ENCODE data around the gene FGGY.
"Not testable (repeated sequence)": the region's sequence is repeated elsewhere in the genome, so short reads cannot be mapped to it uniquely, and the experiment has no call there.

The FGGY gene

DNA sequence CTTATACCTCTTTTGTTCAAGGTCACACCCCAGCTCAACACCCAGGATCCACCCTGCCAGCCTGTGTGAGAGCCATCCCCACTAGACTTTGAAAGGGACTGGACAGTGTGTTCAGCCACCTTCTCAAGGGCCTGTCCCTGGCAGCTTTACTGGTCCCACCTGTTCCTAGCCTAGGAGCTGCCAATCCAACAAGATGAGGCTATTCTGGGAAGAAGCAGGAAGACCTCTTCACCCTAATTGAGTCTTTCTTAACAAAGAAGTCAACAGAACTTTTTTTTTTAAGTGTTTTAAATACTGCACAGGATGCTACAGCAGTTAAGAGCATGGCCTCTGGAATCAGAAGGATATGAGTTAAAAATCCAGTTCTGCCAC is 422.1 kb downstream of the FGGY start:
- no peak for DNase-seq

DNA sequence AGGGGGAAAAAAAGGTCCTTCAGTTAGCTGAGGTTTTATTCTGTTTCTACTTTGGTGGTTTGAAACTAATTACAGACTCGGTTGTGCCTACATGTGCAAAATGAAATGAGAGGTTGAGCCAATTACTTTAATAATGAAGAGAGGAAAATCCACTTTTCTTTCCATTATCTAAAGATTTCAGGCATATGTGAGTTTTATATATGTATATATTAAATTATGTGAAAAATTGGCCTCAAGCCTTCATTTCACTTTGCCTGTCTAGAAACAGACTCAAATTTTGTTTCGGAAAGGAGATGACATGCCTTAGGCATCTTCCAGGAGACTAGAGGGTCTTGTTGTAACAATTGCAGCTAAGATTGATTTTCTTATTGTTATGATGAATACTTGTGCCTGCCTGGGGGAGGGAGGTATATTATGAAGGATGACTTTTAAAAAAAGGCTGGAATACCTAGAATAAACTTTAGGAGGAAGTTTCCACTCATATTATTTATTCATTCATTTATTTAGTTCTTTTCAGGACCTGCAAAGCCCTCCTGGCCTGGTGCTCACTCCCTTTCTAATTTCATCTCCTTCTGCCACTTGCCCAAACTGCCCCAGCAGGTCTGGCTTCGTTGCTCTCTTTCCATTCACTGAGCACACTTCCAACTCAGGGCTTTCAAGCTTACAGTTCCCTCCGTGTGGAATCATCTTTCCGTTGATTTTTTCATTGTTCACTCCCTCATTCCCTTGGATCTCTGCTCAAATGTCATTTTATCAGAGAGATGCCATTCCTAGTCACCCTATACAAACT is 423.6 kb downstream of the FGGY start:
- DNase-seq: no peak

DNA sequence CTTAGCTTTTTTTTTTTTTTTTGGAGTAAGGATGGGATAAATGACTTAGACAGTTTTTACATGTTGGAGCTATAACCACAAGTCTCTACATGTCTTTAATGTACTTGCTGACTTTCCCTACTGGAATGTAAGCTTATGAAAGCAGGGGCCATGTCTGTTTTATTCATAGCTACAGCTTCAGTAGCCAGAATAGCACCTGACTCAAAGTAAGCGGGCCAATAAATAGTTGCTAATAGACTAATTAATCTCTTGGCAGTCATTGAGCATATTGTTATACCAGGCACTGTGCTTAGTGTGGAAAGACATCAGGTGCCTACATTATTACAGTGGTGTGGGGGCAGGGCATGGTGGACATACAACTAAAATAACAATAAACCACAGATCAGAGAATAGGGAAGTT is 433.4 kb downstream of the FGGY start:
- DNase-seq: no peak

DNA sequence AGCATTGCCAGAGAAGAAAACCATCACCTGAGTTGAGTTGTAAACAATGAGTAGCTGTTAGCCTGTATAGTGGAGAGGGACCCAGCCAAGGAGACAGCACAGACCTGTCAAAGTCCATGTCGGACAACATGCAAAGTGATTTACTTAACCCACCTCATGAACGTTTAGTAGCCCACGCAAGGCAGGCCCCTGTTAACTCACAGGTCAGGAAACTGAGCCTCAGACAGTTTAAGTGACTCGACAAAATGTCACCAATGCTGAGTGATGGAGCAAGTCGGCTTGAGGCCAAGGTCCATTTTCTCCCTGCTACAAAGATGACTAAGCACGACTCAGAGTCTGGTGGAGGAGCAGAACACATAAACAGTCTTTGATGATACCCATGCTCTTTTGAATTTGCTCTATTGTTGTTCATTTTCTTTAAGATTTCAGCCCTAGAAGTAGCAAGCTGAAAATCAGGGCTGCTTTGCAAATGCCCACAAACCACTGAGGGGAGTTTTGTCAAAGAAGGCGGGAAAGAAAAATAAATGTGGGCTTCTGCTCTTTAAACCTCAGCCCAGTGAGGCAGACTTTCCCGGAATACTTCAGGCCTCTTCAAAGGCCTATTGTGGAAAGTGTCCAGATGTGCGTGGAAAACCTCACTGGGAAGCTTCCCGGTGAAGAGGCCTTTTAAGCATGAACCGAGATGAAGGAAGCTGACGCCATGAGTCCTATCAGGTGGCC is 434.0 kb downstream of the FGGY start:
- no peak for DNase-seq

DNA sequence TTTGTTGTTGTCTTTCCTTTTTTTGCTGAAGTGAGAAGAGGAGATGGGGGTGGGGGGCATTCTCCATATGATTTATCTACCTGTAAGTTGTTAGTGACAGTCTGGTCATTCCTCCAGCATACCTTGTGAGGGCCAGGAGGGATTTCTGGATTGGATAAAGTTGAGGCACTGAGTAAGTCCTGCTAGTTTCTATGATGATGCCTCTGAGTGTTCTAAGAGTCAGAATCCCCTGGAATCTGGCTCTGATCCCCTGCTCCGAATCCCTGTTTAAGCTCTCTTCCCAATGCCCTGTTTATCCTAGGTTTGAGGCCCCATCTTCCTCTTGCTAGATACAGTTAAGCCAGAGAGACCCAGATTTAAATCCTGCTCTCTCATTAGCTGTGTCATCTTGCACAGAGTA is 434.7 kb downstream of the FGGY start:
- DNase-seq: no peak

DNA sequence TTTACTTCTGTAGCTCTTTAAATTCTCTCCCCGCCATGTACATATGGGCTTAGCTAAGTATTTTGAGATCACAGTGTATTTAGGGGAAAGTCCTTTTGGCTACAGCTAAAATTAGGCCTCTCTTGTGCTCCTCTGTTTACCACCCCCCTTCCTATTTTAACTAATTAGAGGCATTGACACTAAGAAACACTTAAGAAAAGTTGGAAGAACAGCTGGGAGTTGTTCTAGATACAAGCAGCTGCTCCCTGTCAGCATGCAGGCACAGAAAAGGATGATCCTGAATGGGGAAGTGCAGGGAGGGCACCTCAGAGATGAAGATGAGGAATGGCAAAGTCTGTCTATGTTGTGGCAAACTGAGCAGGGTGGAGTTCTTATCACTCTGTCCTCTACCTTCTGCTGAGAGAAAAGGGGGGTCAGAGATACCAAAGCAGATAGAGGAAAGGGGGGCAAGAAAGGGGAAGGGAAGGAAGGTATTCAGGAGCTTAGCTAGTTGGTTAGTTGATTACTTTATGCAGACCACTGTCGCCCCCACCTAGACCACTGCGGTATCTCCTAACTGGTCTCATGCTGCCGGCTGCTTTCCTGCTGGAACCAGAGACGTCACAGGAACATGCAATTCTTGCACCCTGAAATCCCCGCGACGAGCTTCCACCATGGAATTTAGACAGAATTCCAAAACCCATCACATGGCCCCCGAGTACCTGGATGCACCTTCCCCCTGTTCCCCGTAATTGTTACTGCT is 435.5 kb downstream of the FGGY start:
- DNase-seq: no peak

DNA sequence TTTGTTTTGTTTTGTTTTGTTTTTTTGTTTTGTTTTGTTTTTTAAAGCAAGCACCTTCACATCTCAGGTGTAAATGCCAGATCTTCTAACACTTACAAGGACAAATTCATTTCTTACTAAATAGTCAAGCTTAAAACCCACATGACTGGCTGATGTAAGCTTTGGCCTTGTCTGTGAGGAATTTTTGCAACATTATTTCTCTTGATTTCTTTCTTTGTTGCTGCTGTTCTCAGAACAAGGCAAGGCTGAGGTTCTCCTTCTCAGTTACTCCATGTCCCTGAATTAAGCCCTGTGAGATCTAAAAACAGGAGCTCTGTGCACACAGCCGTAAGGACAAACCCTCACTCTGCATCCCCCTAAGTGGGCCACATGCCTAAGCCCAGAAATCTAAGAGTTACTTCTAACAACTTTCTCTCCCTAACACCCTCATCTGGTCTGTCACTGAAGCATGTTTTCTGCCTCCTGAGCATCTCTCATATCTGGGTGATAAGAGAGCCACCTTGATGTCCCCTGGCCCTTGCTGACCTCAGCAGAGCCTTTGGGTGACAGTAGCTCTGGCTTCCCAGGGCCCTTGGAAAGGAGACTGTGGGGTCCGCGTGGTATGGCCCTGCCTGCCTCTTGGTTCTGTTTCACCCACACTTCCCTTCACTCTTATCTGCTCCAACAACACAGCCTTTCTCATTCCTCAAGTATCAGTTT is 436.7 kb downstream of the FGGY start:
- DNase-seq: no peak

DNA sequence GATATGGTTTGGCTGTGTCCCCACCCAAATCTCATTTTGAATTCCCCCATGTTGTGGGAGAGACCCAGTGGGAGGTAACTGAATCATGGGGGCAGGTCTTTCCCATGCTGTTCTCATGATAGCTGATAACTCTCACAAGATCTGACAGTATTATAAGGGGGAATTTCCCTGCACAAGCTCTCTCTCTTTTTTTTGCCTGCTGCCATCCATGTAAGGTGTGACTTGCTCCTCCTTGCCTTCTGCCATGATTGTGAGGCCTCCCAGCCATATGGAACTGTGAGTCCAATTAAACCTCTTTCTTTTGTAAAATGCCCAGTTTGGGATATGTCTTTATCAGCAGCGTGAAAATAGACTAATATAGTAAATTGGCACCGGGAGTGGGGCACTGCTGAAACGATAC is 439.0 kb downstream of the FGGY start:
- not testable (repeated sequence) for DNase-seq

DNA sequence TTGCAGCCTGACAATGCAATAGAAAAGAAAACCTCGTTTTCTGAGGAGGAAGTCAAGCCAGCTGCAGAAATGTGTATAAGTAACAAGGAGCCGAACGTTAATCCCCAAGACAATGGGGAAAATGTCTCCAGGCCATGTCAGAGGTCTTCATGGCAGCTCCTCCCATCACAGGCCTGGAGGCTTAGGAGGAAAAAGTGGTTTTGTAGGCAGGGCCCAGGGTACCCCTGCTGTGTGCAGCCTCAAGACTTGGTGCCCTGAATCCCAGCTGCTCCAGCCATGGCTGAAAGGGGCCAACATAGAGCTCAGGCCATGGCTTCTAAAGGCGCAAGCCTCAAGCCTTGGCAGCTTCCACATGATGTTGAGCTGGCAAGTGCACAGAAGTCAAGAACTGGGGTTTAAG is 439.9 kb downstream of the FGGY start:
- no peak for DNase-seq

DNA sequence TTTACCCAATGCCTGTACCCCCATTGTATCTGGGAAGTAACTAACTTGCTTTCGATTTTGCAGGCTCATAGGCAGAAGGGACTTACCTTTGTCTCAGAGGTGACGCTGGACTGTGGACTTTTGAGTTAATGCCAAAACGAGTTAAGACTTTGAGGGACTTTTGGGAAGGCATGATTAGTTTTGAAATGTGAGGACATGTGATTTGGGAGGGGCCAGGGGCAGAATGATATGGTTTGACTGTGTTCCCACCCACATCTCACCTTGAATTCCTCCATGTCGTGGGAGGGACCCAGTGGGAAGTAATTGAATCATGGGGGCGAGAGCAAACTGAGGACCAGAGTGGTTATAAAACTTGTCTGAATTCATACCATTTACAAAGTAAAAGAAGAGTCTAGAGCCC is 440.7 kb downstream of the FGGY start:
- DNase-seq: no peak

DNA sequence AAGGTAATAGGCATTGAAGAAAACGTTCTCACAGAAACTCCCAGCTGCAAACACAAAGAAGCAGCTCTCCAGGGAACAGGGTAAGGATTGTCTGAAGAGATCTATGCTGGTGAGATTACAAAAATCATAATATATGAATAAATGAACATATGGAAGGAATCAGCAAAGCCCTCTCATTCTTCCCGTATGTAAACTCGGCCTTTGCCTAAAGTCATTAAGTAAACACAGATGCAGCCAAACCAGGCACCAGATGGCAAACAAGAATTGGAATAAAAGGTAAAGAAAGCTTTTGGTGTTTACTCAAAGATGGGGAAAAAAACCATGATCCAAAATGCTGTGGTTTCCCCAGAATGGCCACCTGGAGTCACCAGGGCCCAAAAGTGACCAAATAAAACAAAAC is 441.3 kb downstream of the FGGY start:
- DNase-seq: no peak

DNA sequence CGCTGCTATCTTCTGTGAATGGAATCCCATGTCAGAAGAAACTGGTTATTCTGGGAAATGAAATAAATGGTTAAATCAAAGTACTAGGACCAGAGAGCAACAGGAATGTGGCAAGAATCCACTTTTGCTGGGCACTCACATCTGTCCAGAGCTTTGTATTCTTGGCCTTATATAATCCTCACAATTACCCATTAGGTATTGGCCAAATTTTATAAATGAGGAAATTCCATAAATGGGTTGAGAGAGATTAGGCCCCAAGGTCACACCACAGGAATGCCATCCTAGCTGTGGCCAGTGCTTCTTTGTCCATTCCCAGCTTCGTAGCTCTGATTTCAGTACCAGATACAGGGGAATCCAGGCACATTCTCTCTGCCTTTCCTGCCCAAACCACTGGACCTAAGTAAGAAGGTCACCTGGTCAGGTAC is 441.7 kb downstream of the FGGY start:
- DNase-seq: no peak

DNA sequence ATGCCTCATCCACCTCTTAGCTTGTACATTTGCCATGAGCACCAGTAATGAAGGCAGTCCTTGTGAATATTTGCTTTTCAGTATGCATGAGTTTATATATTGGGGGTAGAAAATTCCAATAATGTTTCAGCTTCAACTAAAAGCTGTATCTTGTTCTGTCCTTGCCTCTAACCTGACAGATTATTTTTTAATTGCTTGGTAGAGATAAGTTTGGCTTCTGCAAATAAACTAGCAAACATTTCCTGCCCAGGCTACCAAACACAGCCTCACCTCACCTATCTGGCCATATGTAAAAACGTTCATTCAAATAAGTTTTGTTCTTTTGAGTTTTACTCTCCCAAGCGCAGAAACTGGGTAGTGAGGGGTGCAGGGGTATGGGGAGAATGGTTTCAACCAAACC is 442.2 kb downstream of the FGGY start:
- no peak for DNase-seq

DNA sequence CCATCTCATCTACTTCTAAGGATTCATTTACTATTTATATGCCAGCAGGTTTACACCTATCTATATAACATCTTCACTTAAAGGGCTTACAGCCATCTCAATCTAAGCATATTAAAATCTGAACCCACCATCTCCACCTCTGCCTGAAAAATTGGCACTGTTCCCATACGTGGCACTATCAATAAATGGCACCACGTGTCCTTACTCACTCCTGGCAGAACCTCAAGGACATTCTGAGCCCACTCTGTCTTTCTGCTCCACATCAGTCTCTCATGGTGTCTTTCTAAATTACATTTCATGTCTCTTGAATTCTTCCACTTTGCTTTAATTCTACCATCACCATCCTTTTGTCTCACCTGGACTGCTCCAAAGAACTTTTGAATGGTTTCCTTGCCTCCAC is 445.6 kb downstream of the FGGY start:
- no peak for DNase-seq

DNA sequence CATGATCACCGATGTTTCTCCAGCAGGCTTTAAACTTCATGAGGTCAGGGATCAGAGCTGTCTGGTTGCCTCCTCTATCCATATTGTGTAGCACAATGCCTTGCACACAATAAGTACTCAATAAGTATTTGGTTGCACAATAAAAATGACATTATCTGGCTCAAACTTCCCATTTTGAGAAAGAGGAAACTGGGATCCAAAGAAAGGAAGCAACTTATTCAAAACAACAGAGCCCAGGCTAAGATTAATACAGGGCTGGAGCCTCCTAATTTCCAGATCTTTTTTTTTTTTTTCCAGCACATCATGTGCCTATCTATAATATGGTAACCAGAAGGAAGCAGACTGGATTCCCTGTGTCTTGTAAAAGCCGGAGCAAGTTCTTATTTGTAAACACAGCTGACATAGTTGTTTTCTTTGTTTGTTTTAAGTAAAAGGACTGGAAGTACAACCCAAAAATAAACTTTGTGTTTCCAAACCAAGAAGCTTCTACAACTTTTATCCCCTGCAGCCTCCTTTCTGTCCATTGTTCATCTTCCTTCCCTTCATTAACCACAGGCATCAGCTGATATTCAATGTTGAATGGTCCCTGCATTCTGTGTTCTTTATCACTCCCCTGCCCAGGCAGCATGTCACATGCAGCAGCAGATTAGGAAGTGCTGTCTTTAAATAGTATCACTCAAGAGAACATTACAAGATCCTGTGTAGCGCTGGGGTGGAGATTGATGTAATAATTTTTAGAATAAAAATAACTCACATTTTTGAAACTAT is 446.6 kb downstream of the FGGY start:
- no peak for DNase-seq

DNA sequence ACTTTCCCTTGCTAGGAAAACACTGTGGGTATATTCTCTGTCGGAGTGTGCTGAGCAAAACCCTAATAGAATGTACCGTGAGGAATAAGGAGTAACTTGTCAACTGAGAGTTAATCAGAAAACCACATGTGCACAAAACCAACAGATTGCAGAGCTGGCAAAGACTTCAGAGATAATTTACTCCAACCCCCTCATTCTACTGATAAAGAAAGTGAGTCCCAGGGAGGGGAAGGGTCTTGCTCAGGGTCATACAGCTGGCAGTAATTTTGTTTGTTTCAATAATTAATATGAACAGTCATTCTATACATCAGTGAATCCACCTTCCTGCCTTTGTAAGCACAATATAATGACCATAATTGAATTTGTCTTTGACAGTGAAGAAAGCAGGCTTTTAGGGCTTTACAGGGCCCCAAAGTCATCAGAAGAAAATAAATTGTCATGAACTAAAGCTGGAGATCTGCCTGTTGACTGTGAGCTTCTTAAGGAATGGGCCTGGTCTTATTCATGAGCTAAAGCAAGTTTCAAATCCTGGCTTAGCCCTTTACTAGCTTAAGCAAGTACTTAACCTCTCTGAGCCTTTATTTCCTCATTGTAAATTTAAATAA is 450.6 kb downstream of the FGGY start:
- no peak for DNase-seq

DNA sequence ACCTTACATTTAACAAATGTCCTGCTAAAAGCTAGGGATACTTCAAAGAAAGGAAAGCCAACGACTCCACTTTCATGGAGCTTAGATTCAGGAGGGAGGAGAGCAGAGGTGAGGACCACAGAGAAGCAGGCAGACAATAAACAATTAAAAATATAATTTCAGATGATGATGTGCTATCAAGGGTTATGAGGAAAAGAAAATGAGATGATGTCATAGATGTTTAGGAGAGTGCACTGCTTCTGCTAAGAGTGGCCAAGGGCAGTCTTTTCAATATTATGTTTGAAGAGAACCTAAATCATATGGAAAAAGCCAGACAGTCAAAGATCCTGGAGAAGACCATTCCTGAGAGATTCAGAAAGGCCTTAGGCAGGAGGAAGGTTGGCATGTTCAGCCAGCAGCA is 451.2 kb downstream of the FGGY start:
- no peak for DNase-seq

DNA sequence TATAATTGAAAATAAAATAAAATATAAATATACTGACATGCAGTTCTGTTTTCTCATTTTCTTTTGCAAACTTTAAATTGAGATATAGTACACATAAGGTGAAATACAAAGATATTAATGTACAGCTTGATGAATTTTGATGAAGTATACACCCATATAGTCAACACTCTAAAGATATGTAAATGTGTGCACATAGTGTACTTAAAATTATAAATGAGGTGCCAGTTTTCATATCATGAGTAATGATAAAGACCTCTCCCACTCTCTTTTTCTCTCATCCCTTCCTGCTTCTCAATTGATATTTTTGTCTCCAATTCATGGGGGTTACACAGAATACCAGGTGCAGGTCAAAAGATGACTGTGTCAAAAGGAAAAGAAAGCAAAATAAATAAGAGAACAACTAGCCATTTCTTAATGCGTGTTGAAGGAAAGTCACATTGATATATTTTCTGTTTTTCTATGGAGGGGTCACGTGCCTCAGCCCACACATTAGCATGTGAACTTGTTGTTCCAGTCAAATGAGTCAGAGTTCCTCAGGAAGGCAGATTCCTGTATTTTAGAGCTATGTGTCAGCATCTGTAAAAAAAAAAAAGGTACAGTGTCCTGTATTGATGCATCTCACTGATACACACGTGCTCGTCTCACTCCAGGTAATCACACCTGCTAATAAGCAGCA is 453.6 kb downstream of the FGGY start:
- DNase-seq: no peak

DNA sequence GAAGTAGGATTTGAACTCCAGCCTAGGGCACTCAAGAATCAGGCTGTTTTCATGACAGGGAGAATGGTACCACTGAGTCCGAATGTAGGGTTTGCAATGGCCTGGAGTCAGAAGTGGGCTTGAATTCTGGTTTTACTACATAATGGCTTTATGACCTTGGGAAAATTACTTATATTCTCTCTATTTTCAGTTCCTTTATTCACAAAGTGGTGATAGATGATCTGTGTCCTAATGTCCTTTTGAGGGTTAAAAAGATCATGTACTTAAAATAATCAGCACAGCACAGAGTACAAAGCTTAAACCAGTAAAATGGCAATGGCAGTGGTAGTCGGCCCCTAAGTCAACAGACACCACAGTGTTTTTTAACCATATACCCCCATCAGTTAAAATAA is 454.1 kb downstream of the FGGY start:
- no peak for DNase-seq

DNA sequence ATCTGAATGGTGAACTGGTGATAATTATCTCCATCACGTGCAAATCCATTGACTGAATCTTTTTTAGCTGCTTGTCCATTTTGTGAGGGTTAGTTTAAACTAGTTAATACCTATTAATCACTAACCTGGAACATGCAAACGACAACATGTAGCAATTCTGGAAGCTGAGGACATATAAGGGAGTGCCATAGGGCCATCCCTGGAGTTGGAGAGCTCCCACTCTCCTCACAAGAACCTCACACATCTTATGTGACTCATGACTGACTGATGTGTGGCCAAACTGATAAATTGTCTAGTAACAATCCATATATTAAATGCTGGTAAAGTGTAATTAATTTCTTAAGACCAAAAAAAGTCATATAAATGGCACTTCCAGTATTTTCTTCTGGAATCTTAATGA is 454.9 kb downstream of the FGGY start:
- no peak for DNase-seq
